Right atrium auricular region (tissue), 2 donors: Measurements from ENCODE around the gene AP1B1. TPM values are rescaled to one million over a fixed set of nuclear protein-coding genes. Genes with fewer than 3 reads are reported as not detected.
"Not testable (repeated sequence)": the region's sequence is repeated elsewhere in the genome, so short reads cannot be mapped to it uniquely, and the experiment has no call there.

Source experiments
- DNase-seq: peaks from one replicate; pipeline ENCODE4 v3.0.0-alpha.2; 2019; ENCODE audit warnings: low spot score
- H3K27ac ChIP-seq, 2 donors: fragments of 200-600 bp; sonication (generic); 1 replicate in 1 of 2; 2 replicates in 1 of 2; pipeline ENCODE4 v1.5.1; 2016 to 2019
- H3K27me3 ChIP-seq, 2 donors: fragments of 200-600 bp; sonication (generic); one replicate each; pipeline versions ENCODE4 v1.5.1 to v1.6.0; 2017 to 2019
- H3K36me3 ChIP-seq: fragments of 200-600 bp; sonication (generic); one replicate; pipeline ENCODE4 v1.5.1; 2016
- H3K4me1 ChIP-seq, 2 donors: fragments of 200-600 bp; sonication (generic); one replicate each; pipeline versions ENCODE4 v1.5.1 to v1.6.0; 2017 to 2019
- H3K4me3 ChIP-seq, 2 donors: fragments of 200-600 bp; sonication (generic); 1 replicate in 1 of 2; 2 replicates in 1 of 2; pipeline ENCODE4 v1.5.1; 2017 to 2019; ENCODE audit warnings: mild to moderate bottlenecking in 1 of 2, moderate library complexity in 1 of 2
- H3K9me3 ChIP-seq, 2 donors: fragments of 200-600 bp; sonication (generic); one replicate each; pipeline ENCODE4 v1.5.1; 2019
- total RNA-seq, 2 donors: library from RNA; depleted of rRNA; stranded (reverse); fragments of >200 nt; gene quantifications; one replicate each; pipeline ENCODE4 v1.1.0, GENCODE V29; 2016
- TF ChIP-seq, protein P1 (sequence below), 2 donors: fragments of 200-600 bp; sonication (generic); IDR thresholded peaks; one replicate each; pipeline ENCODE4 v1.5.1; 2019; ENCODE audit warnings: antibody characterized with exemption in 2 of 2

AP1B1 gene
- total RNA-seq, 2 donors from 2014 or later = 31.4 to 46.2 TPM

GRCh38 chr22:29359469-29359868 lies 28.9 kb downstream of the AP1B1 start:
- no peak overlapping the region for H3K27ac ChIP-seq
- no peak overlapping the region for H3K4me3 ChIP-seq
- no peaks in the 10 kb centered on the region for H3K27me3 ChIP-seq
- H3K9me3 ChIP-seq = no peaks in the 10 kb centered on the region
- H3K4me1 ChIP-seq = peaks cover 0 to 5% of the 10 kb centered on the region in 2 donors
- DNase-seq = peak; percentile 67
- TF ChIP-seq, protein P1, sequence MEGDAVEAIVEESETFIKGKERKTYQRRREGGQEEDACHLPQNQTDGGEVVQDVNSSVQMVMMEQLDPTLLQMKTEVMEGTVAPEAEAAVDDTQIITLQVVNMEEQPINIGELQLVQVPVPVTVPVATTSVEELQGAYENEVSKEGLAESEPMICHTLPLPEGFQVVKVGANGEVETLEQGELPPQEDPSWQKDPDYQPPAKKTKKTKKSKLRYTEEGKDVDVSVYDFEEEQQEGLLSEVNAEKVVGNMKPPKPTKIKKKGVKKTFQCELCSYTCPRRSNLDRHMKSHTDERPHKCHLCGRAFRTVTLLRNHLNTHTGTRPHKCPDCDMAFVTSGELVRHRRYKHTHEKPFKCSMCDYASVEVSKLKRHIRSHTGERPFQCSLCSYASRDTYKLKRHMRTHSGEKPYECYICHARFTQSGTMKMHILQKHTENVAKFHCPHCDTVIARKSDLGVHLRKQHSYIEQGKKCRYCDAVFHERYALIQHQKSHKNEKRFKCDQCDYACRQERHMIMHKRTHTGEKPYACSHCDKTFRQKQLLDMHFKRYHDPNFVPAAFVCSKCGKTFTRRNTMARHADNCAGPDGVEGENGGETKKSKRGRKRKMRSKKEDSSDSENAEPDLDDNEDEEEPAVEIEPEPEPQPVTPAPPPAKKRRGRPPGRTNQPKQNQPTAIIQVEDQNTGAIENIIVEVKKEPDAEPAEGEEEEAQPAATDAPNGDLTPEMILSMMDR (IDR thresholded peaks at IDR 0.05) = peak; percentile 26 to 75
- H3K36me3 ChIP-seq = peaks cover 46% of the 10 kb centered on the region

GRCh38 chr22:29357193-29357890 lies 31.0 kb downstream of the AP1B1 start:
- not testable (repeated sequence) for H3K9me3 ChIP-seq, H3K27ac ChIP-seq, H3K4me1 ChIP-seq, H3K27me3 ChIP-seq, DNase-seq, H3K4me3 ChIP-seq
- H3K36me3 ChIP-seq = peaks cover 67% of the 10 kb centered on the region

DNA sequence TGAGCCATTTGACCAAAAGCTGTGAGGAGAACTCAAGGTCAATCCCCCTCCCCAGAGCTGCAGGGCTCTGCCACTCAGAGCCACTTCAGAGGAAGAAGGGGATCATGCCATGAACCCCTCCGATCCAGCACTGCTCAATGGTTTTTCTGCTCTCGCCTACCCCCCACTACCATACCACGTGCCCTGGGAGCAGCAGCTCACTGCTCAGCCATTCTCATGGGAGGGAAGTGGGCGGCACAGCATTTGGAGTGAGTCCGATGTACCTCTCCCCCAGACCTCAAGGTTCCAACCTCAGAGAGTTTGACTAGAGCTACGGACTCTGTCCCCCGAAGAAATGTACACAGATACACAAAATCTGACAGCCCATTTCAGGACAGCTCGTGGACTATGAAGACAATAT lies 34.5 kb downstream of the AP1B1 start:
- Histone ChIP-seq H3K27me3 (no peaks in the 10 kb centered on the region), H3K9me3 (no peaks in the 10 kb centered on the region), H3K4me3 (no peak overlapping the region), H3K27ac (no peak overlapping the region), H3K4me1 (no peaks in the 10 kb centered on the region), H3K36me3 (peaks cover 97% of the 10 kb centered on the region)
- DNase-seq = no peak
- TF ChIP-seq, protein P1 (IDR thresholded peaks at IDR 0.05) = no peak

DNA sequence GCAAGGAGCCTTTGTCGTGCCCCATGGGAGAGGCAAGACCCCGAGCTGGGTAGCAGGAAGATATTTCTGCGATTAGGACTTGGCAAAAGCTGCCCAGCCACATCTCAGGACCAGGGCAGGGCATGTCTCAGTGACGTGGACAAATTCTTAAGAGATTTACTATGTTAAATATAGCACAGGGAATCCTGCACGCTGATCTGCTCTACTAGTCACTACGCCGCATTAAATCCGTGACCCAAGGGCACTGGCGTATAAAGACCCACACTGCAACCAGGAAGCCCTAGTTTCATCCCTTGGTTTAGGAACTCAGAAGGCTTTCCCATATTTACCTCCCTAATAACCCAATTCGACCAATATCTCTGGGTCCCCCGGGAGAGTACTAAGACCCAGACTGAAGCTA lies 35.1 kb downstream of the AP1B1 start:
- Histone ChIP-seq H3K27me3 (no peaks in the 10 kb centered on the region), H3K27ac (no peak overlapping the region), H3K36me3 (peaks cover 98% of the 10 kb centered on the region), H3K9me3 (no peaks in the 10 kb centered on the region), H3K4me3 (no peak overlapping the region), H3K4me1 (no peaks in the 10 kb centered on the region)
- TF ChIP-seq, protein P1 (IDR thresholded peaks at IDR 0.05) = no peak
- DNase-seq = no peak

DNA sequence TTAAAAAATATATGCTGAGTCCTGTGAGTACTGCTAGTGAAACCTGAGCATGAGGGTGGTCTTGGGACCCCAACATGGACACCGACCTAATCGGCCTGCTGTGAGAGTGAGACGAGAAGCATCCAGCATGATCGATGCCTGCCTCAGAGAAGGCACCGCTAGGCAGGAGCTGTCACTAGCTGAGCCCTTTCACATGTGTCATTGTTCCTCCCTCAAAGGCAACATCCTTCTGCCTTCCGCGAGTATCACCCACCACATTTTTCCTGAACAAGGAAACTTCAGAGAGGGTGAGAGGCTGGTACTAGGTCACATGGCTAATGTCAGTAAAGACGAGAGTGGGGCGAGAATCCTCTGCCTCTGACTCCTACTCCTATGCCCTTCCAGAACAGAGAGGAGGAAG lies 35.6 kb downstream of the AP1B1 start:
- TF ChIP-seq, protein P1 (IDR thresholded peaks at IDR 0.05) = no peak
- H3K36me3 ChIP-seq = peaks cover 98% of the 10 kb centered on the region
- DNase-seq = no peak

DNA sequence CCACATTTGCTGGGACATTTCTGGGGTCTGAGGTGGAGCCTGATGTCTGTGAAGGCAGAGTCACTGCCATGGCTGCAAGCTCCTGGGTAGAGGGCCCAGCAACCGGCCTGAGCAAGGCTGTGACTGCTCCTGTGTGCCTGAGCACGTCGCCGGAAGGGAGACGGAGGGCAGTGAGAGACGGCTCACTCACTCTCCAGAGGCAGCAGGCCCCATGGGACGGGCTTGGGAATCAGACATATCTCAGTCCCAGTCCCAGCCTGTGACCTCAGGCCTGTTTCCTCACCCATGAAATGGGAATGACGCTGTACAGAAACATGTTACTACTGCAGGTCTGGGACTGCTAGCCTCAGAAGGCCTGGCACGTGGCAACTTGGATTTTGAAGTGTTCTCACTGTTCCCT lies 36.5 kb downstream of the AP1B1 start:
- no peaks in the 10 kb centered on the region for H3K27me3 ChIP-seq
- TF ChIP-seq, protein P1 (IDR thresholded peaks at IDR 0.05) = no peak
- H3K4me1 ChIP-seq = no peaks in the 10 kb centered on the region
- H3K27ac ChIP-seq = no peak overlapping the region
- no peak overlapping the region for H3K4me3 ChIP-seq
- DNase-seq = no peak
- peaks cover 100% of the 10 kb centered on the region for H3K36me3 ChIP-seq
- no peaks in the 10 kb centered on the region for H3K9me3 ChIP-seq

More for the DNA sequence above, 35.6 kb downstream of the AP1B1 start:
- Histone ChIP-seq H3K27me3 (no peaks in the 10 kb centered on the region), H3K9me3 (no peaks in the 10 kb centered on the region), H3K27ac (no peak overlapping the region), H3K4me1 (no peaks in the 10 kb centered on the region), H3K4me3 (no peak overlapping the region)
